Calu3 (cell line): ENCODE data around the gene NEO1. TPM values are rescaled to one million over a fixed set of nuclear protein-coding genes. Genes with fewer than 3 reads are reported as not detected.
A peak's percentile ranks its signal among the peaks of the same experiment; 100 is the strongest.

ENCODE experiments used
- BruUV-seq: library from RNA; stranded (reverse); fragments of 400-500 nt; replicated peaks from 2 replicates; lab custom pipeline; 2021; lab: Mats Ljungman, UMichigan
- CTCF ChIA-PET: fragments of 300-600 bp; sonication (Branson Sonifier 250); formaldehyde crosslinking; loops from one replicate; lab custom pipeline; 2022; ENCODE audit warnings: antibody characterized with exemption; lab: Charles Lee
- DNase-seq: peaks from one replicate; pipeline ENCODE4 v3.0.0; 2022
- H3K27ac Mint-ChIP-seq: one replicate; pipeline ENCODE4 v1.8.0; 2022; ENCODE audit warnings: mixed read lengths; ENCODE audit not compliant: unreplicated experiment
- H3K27me3 Mint-ChIP-seq: one replicate; pipeline ENCODE4 v1.8.0; 2022; ENCODE audit warnings: mixed read lengths; ENCODE audit not compliant: unreplicated experiment
- H3K36me3 Mint-ChIP-seq: one replicate; pipeline ENCODE4 v1.8.0; 2022; ENCODE audit warnings: mild to moderate bottlenecking, moderate library complexity, mixed read lengths; ENCODE audit not compliant: insufficient read depth, unreplicated experiment
- H3K4me1 Mint-ChIP-seq: one replicate; pipeline ENCODE4 v1.8.0; 2022; ENCODE audit warnings: mild to moderate bottlenecking, low read depth, mixed read lengths; ENCODE audit not compliant: unreplicated experiment
- H3K4me3 Mint-ChIP-seq: one replicate; pipeline ENCODE4 v1.8.0; 2022; ENCODE audit warnings: mild to moderate bottlenecking, low read depth, moderate library complexity, mixed read lengths; ENCODE audit not compliant: unreplicated experiment
- H3K9me3 Mint-ChIP-seq: one replicate; pipeline ENCODE4 v1.8.0; 2022; ENCODE audit warnings: low read depth, mixed read lengths; ENCODE audit not compliant: unreplicated experiment
- intact Hi-C: fragments of 100-400 bp; cut with micrococcal nuclease; formaldehyde crosslinking; loops from one replicate; pipeline ENCODE4 v1.10.0; 2022; ENCODE audit not compliant: unreplicated experiment
- total RNA-seq: library from RNA; stranded (reverse); gene quantifications from 2 replicates; pipeline ENCODE4 v1.2.3, GENCODE V29; 2022
- TF ChIP-seq, protein P1 (sequence below): fragments of 200-600 bp; IDR thresholded peaks from one replicate; pipeline ENCODE4 v1.8.0; 2022; ENCODE audit warnings: antibody characterized with exemption; ENCODE audit not compliant: unreplicated experiment

Gene NEO1
- total RNA-seq, 1 experiment from 2014 or later: 20.4 TPM

DNA sequence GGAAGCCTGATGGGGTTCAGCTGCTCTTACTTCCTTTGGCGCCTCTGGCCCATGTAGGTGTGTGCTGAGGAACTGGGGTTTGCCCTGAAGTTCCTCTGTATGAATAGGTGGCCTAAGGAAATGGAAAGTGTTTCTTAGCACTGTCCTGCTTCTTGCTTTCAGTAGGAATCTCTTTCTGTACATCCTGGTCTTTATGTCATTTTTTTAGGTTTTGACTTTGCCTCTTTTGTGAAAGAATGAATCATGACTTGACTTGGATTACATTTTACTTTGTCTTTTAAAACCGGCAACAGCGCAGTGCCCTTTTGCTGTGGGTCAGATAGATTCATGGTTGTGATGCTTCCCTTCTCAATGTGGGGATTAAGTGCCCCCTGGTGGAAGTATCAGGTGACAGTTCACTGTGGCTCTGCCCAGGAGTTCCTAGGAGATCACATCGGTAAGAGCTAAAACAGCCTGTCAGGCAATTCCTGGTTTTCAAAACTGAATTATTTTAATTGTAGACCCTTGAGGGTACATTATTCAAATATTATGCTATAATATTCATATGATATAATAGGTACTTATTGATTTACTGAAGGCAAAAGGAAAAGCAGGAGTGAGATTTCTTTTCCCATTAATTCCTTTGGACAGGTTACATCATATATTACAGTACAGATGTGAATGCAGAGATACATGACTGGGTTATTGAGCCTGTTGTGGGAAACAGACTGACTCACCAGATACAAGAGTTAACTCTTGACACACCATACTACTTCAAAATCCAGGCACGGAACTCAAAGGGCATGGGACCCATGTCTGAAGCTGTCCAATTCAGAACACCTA lies 221.1 kb downstream of the NEO1 start:
- no peak overlapping the region for H3K4me3 Mint-ChIP-seq
- H3K27ac Mint-ChIP-seq: no peak overlapping the region
- intact Hi-C loops: loop anchor here (5.0 kb wide), 1 partner anchor 551 kb away; no protein-coding TSS in a partner anchor
- H3K9me3 Mint-ChIP-seq: no peaks in the 10 kb centered on the region
- peak; percentile 62 for DNase-seq
- CTCF ChIA-PET: interaction anchor here (1.0 to 1.9 kb wide), 4 partner anchors 8 to 551 kb away, joined by 5 to 9 read pairs (median 6); no protein-coding TSS in a partner anchor
- no peaks in the 10 kb centered on the region for H3K4me1 Mint-ChIP-seq
- no peaks in the 10 kb centered on the region for H3K27me3 Mint-ChIP-seq
- TF ChIP-seq, protein P1, sequence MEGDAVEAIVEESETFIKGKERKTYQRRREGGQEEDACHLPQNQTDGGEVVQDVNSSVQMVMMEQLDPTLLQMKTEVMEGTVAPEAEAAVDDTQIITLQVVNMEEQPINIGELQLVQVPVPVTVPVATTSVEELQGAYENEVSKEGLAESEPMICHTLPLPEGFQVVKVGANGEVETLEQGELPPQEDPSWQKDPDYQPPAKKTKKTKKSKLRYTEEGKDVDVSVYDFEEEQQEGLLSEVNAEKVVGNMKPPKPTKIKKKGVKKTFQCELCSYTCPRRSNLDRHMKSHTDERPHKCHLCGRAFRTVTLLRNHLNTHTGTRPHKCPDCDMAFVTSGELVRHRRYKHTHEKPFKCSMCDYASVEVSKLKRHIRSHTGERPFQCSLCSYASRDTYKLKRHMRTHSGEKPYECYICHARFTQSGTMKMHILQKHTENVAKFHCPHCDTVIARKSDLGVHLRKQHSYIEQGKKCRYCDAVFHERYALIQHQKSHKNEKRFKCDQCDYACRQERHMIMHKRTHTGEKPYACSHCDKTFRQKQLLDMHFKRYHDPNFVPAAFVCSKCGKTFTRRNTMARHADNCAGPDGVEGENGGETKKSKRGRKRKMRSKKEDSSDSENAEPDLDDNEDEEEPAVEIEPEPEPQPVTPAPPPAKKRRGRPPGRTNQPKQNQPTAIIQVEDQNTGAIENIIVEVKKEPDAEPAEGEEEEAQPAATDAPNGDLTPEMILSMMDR: peak; percentile 83
- no TSS peak for BruUV-seq
- no peaks in the 10 kb centered on the region for H3K36me3 Mint-ChIP-seq

DNA sequence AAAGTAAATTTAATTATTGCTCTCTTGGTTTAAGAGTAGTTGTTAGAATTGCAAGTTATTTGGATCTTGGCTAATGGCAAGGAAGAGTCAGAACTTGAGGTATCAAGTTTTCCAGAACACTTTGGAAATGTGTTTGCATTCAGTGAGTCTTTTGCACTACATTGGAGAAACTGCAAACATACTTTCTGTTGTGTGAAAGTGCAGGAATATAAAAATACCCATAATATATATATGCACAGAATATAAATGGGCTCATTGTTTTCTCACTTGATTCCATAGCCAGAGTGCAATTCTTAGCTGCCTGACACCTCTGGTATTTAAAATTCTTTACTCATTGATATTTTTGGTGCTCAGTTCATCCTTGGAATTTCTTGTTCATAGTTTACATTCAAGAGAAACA lies 223.6 kb downstream of the NEO1 start:
- no peak for DNase-seq
- Mint-ChIP-seq H3K9me3 (no peaks in the 10 kb centered on the region), H3K36me3 (no peaks in the 10 kb centered on the region), H3K4me1 (no peaks in the 10 kb centered on the region), H3K4me3 (no peak overlapping the region), H3K27ac (no peak overlapping the region), H3K27me3 (no peaks in the 10 kb centered on the region)
- BruUV-seq: no TSS peak
- TF ChIP-seq, protein P1: no peak
- CTCF ChIA-PET: interaction anchor here (1.1 to 1.6 kb wide), 2 partner anchors 10 to 13 kb away, joined by 3 read pairs; no protein-coding TSS in a partner anchor
- intact Hi-C loops: no loop called here

DNA sequence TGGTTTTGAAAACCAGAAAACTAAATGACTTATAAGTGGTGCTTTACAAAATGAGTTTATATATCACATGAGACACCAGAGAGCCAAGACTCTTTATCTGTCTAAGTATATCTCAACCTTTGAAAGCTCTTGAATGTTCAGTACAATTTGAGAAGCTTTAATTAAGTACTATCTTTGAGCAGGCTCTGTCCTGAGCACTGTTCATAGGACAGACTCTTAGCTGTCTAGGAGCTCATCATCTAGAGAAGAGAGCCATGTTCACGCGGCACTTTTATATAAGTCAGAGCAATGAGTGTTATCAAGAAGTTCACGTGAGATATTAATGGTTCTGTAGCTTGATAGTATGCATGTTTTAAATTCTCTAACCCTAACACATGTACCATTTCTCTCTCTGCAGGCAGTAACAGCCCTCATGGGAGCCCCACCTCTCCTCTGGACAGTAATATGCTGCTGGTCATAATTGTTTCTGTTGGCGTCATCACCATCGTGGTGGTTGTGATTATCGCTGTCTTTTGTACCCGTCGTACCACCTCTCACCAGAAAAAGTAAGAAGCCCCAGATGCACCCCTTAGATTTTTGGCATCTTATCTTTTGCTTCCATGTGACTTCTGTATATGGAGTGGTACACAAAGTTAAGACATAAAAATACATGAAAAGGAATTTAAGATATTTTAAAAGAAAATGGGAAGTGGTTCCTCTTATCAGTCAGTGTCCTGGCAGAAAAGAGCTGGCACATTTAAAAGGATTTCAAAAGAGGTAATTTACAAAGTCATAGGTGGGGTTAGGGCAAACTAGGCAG lies 230.5 kb downstream of the NEO1 start:
- no peak for DNase-seq
- CTCF ChIA-PET: interaction anchor here (0.6 kb wide), 1 partner anchor 257 kb away, joined by 4 read pairs; no protein-coding TSS in a partner anchor
- H3K36me3 Mint-ChIP-seq: no peaks in the 10 kb centered on the region
- TF ChIP-seq, protein P1: no peak
- no TSS peak for BruUV-seq
- no peak overlapping the region for H3K27ac Mint-ChIP-seq
- H3K4me3 Mint-ChIP-seq: no peak overlapping the region
- no peaks in the 10 kb centered on the region for H3K27me3 Mint-ChIP-seq
- H3K9me3 Mint-ChIP-seq: no peaks in the 10 kb centered on the region
- intact Hi-C loops: no loop called here
- H3K4me1 Mint-ChIP-seq: no peaks in the 10 kb centered on the region

DNA sequence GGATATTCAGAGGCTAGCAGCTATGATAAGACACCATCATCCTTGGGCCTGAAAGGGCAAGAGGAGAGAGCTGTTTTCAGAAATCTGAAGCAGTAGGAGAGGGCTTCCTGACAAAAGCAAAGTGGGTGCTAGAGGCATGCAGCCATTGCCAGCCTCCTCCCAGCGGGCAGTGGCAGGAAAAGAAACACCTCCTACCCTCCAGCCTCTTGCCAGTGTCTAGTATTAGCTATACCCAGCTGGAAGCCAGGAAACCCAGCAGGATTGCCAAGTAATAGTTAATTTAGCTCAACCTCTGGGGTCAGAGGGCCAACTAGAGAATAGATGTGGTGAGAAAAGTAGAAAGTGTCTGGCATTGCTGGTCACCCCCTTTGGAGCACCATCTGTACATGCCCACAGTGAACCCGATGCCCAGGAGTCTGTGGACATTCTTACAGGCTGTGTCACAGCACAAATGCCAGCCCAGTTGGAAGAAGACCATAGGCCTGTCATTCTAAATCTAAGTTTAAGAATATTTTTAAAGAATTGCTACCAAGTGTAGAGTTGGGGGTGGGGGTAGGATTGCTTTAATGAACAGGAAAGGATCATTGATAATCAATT lies 231.2 kb downstream of the NEO1 start:
- TF ChIP-seq, protein P1: no peak
- no peak overlapping the region for H3K27ac Mint-ChIP-seq
- no TSS peak for BruUV-seq
- H3K36me3 Mint-ChIP-seq: no peaks in the 10 kb centered on the region
- CTCF ChIA-PET: interaction anchor here (0.6 kb wide), 1 partner anchor 256 kb away, joined by 4 read pairs; no protein-coding TSS in a partner anchor
- H3K4me3 Mint-ChIP-seq: no peak overlapping the region
- H3K27me3 Mint-ChIP-seq: no peaks in the 10 kb centered on the region
- H3K9me3 Mint-ChIP-seq: no peaks in the 10 kb centered on the region
- no peak for DNase-seq
- intact Hi-C loops: no loop called here
- no peaks in the 10 kb centered on the region for H3K4me1 Mint-ChIP-seq
